ENCODE measurements around the gene CMTM1.
"Not testable (repeated sequence)": the region's sequence is repeated elsewhere in the genome, so short reads cannot be mapped to it uniquely, and the experiment has no call there.

Gene CMTM1

DNA sequence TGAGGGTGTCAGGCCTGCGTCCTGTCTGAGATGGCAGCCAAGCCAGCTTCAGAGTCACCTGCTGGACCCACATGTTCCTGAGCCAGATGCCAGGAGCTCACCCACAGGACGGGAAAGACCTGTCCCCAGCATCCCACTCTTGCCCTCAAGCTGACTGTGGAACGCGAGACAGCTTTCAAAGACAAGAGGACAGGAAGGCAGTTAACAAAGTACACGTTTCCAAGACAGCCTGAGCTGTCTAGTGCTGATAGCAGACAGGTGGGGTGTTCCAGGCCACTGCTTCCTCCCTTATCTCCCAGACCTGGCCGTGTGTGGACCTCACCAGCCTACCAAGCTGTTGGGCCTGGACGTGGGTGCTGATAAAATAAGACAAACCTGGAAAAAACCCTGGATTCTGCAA lies 51.5 kb downstream of the CMTM1 start:
- DNase-seq: no peak

DNA sequence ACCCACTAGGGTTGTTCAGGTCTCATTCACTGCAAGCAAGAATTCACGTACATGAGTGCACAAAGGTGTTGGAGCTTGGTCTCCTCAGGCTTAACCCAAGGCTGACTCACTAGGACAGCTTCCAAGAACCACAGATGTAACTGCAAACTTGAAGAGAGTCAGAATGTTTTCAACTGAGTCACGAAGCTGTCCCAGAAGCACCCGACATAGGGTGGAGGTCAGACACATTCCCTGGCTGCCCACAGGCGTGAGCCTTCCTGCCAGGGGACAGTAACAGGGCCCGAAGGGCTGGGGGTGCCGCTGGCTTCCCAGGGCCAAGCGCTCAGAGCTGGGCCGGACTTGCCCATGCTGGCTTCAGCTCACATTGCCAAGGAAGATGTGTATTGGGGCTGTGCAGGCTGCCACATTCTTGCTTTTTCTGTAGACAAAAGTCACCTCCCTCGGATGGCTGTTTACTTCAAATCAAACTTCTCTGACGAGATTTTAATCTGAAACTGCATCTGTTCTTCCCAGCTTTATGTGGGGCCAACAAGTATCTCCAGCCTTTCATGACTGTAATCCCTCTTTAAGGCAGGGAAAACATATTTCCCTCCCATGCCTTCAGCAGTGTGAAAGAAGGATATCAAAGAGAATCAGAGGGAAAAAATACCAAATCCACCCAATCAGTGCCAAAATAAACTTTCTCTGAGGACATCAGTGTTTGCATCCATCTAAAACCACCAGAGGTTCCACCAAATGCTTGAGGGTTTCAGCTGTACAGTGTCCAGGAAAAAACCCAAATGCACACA lies 52.5 kb downstream of the CMTM1 start:
- no peak for DNase-seq

DNA sequence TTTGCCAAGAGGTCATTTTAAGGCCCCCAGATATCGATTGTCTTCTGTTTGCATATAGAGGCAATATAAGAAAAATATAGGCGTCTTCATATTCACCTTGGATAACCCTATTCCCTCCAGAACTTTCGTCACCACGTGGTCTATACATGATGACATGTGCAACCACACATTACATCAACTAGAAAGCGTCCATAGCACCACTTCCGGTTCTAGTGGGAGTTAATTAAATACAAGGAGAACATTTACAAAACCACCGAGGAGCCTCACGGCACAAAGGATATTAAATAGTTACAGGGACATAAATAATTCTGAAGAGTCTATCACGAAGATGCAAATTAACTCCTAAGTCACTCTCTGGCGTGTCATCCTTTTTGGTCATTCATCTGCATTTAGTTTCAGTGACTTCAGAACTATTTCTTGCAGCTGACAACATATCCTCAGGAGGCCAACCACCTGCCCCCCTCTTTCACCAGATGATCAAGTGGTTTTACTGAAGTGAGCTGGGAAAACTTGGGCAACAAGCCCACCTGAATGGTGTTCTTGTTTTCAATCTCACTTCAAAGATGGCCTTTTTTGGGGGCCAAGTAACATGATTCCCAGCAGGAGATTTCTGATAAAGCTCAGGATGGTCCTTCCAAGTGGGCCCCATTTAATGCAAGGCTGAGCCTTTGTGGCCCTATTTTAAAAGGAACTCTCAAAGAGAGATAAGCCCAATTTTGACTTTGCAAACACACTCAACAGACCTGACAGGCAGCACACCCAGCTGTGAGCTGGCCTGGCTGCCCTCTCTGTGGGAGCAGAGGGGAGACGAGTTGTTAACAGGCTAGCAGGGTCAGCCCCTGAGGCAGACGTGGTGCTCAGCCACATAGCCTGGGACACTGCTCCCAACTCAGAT lies 53.5 kb downstream of the CMTM1 start:
- peak; percentile 17 to 20 for DNase-seq

DNA sequence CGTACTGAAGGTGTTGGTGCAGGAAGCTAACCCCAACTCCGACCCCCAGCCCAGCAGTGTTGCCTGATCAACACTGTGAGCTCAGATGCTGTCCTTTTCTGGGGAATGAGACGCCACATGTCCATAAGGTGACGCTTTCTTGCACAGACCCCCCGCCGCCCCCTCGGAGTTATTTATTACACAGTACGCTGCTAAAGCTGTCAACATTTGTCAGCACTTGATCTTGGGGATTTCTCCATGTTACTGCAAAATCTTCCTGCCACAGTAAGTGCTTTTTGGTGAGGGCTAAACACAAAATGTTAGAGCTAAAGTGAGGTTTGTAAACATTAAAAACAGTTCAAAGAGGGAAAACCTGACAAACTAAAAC lies 54.2 kb downstream of the CMTM1 start:
- no peak for DNase-seq

DNA sequence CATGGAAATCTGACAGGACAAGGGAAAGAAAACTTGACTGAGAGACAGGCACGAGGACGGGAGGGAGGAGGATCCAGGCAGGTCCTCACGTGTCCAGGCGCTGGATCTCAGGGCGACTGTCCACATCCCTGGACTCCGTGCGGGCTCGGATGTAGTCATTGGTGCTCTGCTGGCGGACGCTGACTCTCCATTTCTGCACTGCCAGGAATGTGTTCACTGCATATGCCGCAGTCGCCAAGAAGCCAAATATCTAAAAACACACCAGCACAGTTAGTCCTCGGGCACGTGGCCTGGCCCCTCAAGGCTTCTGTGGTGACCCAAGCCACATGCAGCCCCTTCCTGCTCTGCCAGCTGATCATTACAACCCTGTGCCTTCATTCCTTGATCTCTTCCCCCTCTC lies 55.7 kb downstream of the CMTM1 start:
- DNase-seq: no peak

DNA sequence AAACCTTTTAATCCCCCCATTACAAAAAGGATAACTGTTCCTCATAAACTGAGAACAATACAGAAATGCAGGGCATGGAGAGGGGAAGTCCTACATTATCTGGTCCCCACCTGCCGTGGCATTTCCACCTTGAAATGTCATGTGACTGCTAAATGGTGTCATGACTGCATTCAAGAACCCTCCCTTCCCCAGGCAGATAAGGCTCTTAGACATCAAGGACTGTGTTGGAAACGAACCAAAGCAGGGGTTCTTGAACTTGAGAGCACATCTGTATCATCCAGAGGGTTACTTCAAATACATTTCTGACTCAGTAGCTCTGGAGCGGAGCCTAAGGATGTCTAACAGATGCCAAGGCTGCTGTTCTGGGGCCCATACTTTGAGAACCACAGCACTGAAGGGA lies 56.6 kb downstream of the CMTM1 start:
- DNase-seq: no peak

DNA sequence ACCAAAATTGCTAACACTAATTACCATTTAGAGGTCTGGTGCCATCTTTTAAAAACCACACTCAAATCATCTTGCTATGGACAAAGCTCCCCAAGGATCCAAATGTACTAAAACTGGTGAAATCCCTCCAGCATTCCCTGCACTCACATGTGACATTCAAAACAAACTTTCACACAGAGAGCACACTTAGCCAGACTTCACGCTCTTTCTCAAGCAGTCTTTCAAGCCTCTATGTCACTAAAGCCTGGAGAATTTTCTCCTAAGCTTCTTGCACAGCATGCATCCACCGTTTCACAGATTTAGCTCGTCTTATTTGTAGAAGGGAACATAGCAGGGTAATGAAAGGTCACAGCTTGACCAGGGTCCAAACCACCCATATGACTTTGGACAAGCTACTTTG lies 57.5 kb downstream of the CMTM1 start:
- no peak for DNase-seq

DNA sequence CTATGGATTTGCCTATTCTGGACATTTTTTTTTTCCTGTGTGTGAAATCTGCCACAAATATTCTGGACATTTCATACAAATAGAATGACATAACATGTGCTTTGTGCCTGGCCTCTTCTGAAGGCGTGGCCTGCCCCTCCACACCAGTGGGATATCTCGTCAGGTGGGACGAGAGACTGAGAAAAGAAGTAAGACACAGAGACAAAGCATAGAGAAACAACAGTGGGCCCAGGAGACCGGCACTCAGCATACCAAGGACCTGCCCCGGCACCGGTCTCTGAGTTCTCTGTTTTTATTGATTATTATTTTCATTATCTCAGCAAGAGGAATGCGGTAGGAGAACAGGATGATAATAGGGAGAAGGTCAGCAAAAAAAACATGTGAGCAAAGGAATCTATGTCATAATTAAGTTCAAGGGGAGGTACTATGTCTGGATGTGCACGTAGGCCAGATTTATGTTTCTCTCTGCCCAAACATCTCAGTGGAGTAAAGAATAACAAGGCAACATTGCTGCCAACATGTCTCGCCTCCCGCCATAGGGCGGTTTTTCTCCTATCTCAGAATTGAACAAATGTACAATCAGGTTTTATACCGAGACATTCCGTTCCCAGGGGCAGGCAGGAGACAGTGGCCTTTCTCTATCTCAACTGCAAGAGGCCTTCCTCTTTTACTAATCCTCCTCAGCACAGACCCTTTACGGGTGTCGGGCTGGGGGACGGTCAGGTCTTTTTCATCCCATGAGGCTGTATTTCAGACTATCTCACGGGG lies 61.6 kb downstream of the CMTM1 start:
- DNase-seq: not testable (repeated sequence)
